HG03575 (cell line): Measurements from ENCODE around the gene EXOC1.
"Not testable (repeated sequence)": the region's sequence is repeated elsewhere in the genome, so short reads cannot be mapped to it uniquely, and the experiment has no call there.

ENCODE experiments used
- ATAC-seq: cut with Tn5 transposase; IDR thresholded peaks from one replicate; pipeline ENCODE4 v1.9.1; 2021; ENCODE audit not compliant: unreplicated experiment, insufficient number of reproducible peaks, low FRiP score; ENCODE audit errors: extremely low read depth

The EXOC1 gene

GRCh38 chr4:55841373-55842239 lies 11.8 kb upstream of the EXOC1 start:
- ATAC-seq = not testable (repeated sequence)

GRCh38 chr4:55842312-55842711 lies 11.1 kb upstream of the EXOC1 start:
- not testable (repeated sequence) for ATAC-seq

- no peak for ATAC-seq
Observed at GRCh38 chr4:55849724-55850123, 3.7 kb upstream of the EXOC1 start.

DNA sequence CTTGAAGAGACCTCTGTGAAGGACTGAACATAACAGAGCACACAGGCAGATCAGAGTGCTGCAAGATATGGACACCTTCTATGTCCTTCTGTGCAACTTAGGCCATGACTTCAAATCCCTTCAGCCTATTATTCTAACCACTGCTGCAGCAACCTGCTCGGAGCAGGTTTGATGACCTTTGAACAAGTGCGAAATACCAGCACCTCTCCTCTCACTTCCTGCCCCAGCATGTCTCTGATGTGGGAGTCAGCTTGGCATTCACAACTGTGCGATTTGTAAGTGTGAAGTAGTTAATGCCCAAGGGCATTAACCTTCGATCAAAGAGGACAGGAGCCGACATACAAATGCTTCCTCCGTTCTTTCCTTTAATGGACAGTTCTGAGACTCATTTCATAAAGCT lies 1.6 kb upstream of the EXOC1 start:
- ATAC-seq = no peak

- ATAC-seq = no peak
Observed at GRCh38 chr4:55854129-55854528, 681 bp downstream of the EXOC1 start.

- ATAC-seq = no peak
Observed at GRCh38 chr4:55857586-55857985, 4.1 kb downstream of the EXOC1 start.

DNA sequence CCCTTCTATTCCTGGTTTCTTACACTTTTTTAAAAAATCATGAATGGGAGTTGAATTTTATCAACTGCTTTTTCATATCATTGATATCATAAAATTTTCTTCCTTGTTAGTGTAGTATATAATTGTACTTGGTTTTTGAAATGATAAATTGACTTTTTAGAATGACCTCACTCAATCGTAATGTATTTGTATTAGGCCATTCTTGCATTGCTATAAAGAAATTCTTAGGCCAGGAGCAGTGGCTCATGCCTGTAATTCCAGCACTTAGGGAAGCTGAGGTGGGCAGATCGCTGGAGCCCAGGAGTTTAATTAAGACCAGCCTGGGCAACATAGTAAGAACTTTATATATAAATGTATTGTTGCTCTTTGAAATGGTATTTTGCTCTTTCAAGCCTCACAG lies 6.3 kb downstream of the EXOC1 start:
- ATAC-seq = no peak

GRCh38 chr4:55864577-55865223 lies 11.3 kb downstream of the EXOC1 start:
- no peak for ATAC-seq

GRCh38 chr4:55865228-55865806 lies 11.9 kb downstream of the EXOC1 start:
- no peak for ATAC-seq

DNA sequence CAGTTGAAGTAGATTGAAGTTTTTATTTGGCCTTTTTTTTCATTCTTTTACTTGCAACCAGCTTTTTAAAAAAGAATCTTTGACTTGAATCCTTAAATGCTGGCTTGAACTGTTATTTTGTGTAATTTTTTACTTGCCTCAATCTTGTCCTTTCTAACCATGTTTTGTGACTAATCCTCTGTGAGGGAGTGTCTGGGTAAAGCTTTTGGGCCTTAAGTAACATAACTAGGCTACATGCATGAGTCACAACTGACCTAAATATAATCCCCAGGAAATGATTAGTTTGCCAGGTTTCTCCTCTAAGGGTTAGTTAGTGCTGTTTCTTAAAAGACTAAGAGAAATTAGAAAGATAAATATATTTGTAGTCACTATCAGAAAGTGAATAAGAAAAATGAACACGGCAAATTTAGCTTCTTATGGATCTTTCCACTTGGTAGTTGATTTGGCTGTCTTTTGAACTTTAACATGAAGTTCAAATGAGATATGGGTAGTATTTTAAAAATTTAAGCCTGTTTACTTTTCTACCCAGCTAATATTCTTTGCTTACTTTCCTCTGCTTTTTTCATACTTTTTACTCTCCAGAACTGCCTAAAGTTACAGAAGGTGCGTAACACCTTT lies 13.0 kb downstream of the EXOC1 start:
- ATAC-seq = peak; percentile 80

DNA sequence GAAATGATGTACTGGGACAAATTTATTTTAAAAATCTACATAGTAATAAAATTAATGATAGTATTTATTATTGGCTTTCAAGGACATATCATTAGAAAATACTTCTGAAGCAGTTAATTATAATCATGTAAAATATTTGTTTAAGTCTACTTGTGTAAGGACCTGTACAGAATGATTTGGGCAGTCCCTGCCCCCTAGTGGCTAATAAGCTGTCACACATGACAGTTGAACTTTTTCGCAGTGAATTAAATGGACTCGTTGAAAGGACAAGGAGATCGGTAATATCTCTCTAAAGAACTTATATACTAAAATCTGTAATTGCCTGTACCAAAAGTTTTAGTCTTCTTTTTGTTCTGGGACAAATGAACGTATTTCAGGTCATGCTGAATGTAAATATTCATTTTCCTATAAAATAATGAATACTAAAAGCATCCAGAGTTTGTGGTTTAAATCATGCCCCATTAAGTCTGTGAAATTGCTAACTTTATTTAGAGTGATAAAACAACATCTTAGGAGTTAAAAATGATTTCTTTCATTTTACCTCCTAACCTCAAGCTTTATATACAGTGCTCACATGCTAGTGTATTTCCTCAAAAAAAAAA lies 13.6 kb downstream of the EXOC1 start:
- peak; percentile 61 for ATAC-seq

GRCh38 chr4:55868581-55869090 lies 15.2 kb downstream of the EXOC1 start:
- ATAC-seq = no peak

GRCh38 chr4:55871299-55871800 lies 17.9 kb downstream of the EXOC1 start:
- no peak for ATAC-seq

DNA sequence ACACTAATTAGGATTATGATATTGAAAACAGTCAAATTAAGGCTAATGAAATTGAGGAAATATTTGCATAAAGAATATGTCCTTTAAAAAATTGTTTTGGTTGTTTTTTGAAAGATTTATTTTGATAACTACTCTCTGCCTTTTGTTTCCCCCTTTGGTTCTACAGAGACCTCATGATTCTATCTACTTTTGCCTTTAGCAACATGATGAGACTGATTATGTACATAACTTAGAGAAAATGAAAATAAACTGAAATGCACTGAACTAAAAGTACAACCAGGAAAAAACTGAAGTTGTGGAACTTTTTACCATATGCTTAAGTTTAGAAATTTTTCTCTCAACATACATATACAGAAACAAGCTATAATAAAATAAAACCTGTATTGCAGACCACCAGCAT lies 21.4 kb downstream of the EXOC1 start:
- no peak for ATAC-seq

GRCh38 chr4:55876387-55876786 lies 22.9 kb downstream of the EXOC1 start:
- ATAC-seq = no peak

- no peak for ATAC-seq
Observed at GRCh38 chr4:55879224-55879623, 25.8 kb downstream of the EXOC1 start.

GRCh38 chr4:55880652-55881280 lies 27.3 kb downstream of the EXOC1 start:
- no peak for ATAC-seq

GRCh38 chr4:55884093-55884850 lies 30.8 kb downstream of the EXOC1 start:
- no peak for ATAC-seq
